ENCODE measurements around the gene TMEM63C.
A peak's percentile ranks its signal among the peaks of the same experiment; 100 is the strongest.

The TMEM63C gene

GRCh38 chr14:77200406-77200985, 18.9 kb downstream of the TMEM63C start:
- no peak for DNase-seq

- no peak for DNase-seq
Observed at GRCh38 chr14:77201696-77202095, 20.1 kb downstream of the TMEM63C start.

- DNase-seq = no peak
Observed at GRCh38 chr14:77203611-77204458, 22.2 kb downstream of the TMEM63C start.

- no peak for DNase-seq
Observed at GRCh38 chr14:77204459-77204771, 22.8 kb downstream of the TMEM63C start.

- DNase-seq = no peak
Observed at GRCh38 chr14:77204907-77205306, 23.3 kb downstream of the TMEM63C start.

GRCh38 chr14:77205566-77205965, 24.0 kb downstream of the TMEM63C start:
- no peak for DNase-seq

- DNase-seq = no peak
Observed at GRCh38 chr14:77206261-77206824, 24.7 kb downstream of the TMEM63C start.

GRCh38 chr14:77206877-77207389, 25.3 kb downstream of the TMEM63C start:
- no peak for DNase-seq

GRCh38 chr14:77208291-77208978, 26.8 kb downstream of the TMEM63C start:
- peak; percentile 57 to 87 (median 78) for DNase-seq

- DNase-seq = no peak
Observed at GRCh38 chr14:77208979-77209318, 27.4 kb downstream of the TMEM63C start.

- no peak for DNase-seq
Observed at GRCh38 chr14:77212097-77212870, 30.7 kb downstream of the TMEM63C start.

GRCh38 chr14:77212943-77213678, 31.5 kb downstream of the TMEM63C start:
- peak; percentile 23 to 52 (median 37) for DNase-seq

- no peak for DNase-seq
Observed at GRCh38 chr14:77213679-77214016, 32.0 kb downstream of the TMEM63C start.

GRCh38 chr14:77214216-77214615, 32.6 kb downstream of the TMEM63C start:
- no peak for DNase-seq

GRCh38 chr14:77217551-77217950, 36.0 kb downstream of the TMEM63C start:
- DNase-seq = no peak

- no peak for DNase-seq
Observed at GRCh38 chr14:77219591-77219990, 38.0 kb downstream of the TMEM63C start.

- DNase-seq = no peak
Observed at GRCh38 chr14:77220246-77221017, 38.8 kb downstream of the TMEM63C start.

GRCh38 chr14:77221241-77221871, 39.8 kb downstream of the TMEM63C start:
- DNase-seq = no peak

GRCh38 chr14:77222546-77223225, 41.1 kb downstream of the TMEM63C start:
- no peak for DNase-seq

GRCh38 chr14:77224212-77224611, 42.6 kb downstream of the TMEM63C start:
- DNase-seq = peak; percentile 27 to 41 (median 34)

Measured in suppressor macrophage treated with lipopolysaccharide for 1 hour (primary cell).